GM12878 (cell line): Measurements from ENCODE around the gene TCF7L2. TPM values are rescaled to one million over a fixed set of nuclear protein-coding genes. Genes with fewer than 3 reads are reported as not detected.

Experiments
- DPF2 ChIP-seq: fragments of 450-650 bp; IDR thresholded peaks from 2 replicates; pipeline ENCODE4 v1.6.1; 2017; ENCODE audit warnings: mild to moderate bottlenecking
- E2F4 ChIP-seq: IDR thresholded peaks from 2 replicates; pipeline ENCODE4 v1.6.1; 2012; ENCODE audit warnings: low read depth, low read length, improper control_type of control experiment
- FOS ChIP-seq: IDR thresholded peaks from 3 replicates; pipeline ENCODE4 v1.6.1; 2011; ENCODE audit warnings: borderline replicate concordance; ENCODE audit not compliant: insufficient read length; ENCODE audit errors: extremely low read depth
- GABPA ChIP-seq: IDR thresholded peaks from 2 replicates; pipeline ENCODE4 v1.6.1; 2014; ENCODE audit warnings: antibody characterized with exemption, low read depth, mild to moderate bottlenecking, inconsistent platforms
- GATAD2B ChIP-seq: fragments of 450-650 bp; conservative IDR thresholded peaks from 2 replicates; pipeline ENCODE4 v1.6.1; 2017; ENCODE audit warnings: low read depth, mild to moderate bottlenecking, moderate library complexity
- IRF5 ChIP-seq: fragments of 450-650 bp; IDR thresholded peaks from 2 replicates; pipeline ENCODE4 v1.6.1; 2017; ENCODE audit warnings: borderline replicate concordance
- LARP7 ChIP-seq: fragments of 450-650 bp; IDR thresholded peaks from 2 replicates; pipeline ENCODE4 v1.6.1; 2017; ENCODE audit warnings: mild to moderate bottlenecking
- MEF2A ChIP-seq: IDR thresholded peaks from 2 replicates; pipeline ENCODE4 v1.6.1; 2011; ENCODE audit warnings: low read depth, mild to moderate bottlenecking, low read length, moderate library complexity; ENCODE audit not compliant: insufficient read depth
- MEF2B ChIP-seq: fragments of 450-650 bp; IDR thresholded peaks from 2 replicates; pipeline ENCODE4 v1.6.1; 2018; ENCODE audit warnings: mild to moderate bottlenecking, moderate library complexity; ENCODE audit not compliant: partially characterized antibody, poor library complexity, severe bottlenecking
- MTA2 ChIP-seq: fragments of 450-650 bp; IDR thresholded peaks from 2 replicates; pipeline ENCODE4 v1.6.1; 2016; ENCODE audit warnings: low read depth, mild to moderate bottlenecking, moderate library complexity
- NFYB ChIP-seq: IDR thresholded peaks from 2 replicates; pipeline ENCODE4 v1.6.1; 2011; ENCODE audit warnings: low read depth, mild to moderate bottlenecking, low read length, improper control_type of control experiment, moderate library complexity; ENCODE audit not compliant: insufficient read depth
- NRF1 ChIP-seq: conservative IDR thresholded peaks from 2 replicates; pipeline ENCODE4 v1.6.1; 2011; ENCODE audit warnings: mild to moderate bottlenecking, low read depth, low read length, improper control_type of control experiment
- PBX3 ChIP-seq: IDR thresholded peaks from 2 replicates; pipeline ENCODE4 v1.6.1; 2011; ENCODE audit warnings: mild to moderate bottlenecking, low read depth, low read length, moderate library complexity; ENCODE audit not compliant: insufficient replicate concordance
- PRDM15 ChIP-seq: fragments of 450-650 bp; formaldehyde crosslinking; IDR thresholded peaks from 2 replicates; pipeline ENCODE4 v1.4.0; 2020; ENCODE audit warnings: mild to moderate bottlenecking, moderate library complexity
- SUZ12 ChIP-seq: fragments of 200-600 bp; sonication (generic); IDR thresholded peaks from one replicate; pipeline ENCODE4 v1.6.1; 2018; ENCODE audit warnings: antibody characterized with exemption, mild to moderate bottlenecking; ENCODE audit not compliant: unreplicated experiment
- TCF12 ChIP-seq: IDR thresholded peaks from 2 replicates; pipeline ENCODE4 v1.6.1; 2011; ENCODE audit warnings: low read depth, mild to moderate bottlenecking, low read length
- YBX1 ChIP-seq: fragments of 450-650 bp; IDR thresholded peaks from 2 replicates; pipeline ENCODE4 v1.6.1; 2016; ENCODE audit warnings: antibody characterized with exemption
- polyA plus RNA-seq, 11 experiments: library from polyadenylated mRNA; depleted of rRNA in 4 of 11; unstranded in 6 of 11; stranded (reverse) in 5 of 11; fragments of >200 nt; fragmentation: Nextera tagmentation in 4 of 11; fragmentation: Illumina TruSeq in 1 of 11; extraction: Ambion mirVana in 4 of 11; extraction: Trizol in 1 of 11; gene quantifications; 1 replicate in 1 of 11; 2 replicates in 10 of 11; pipeline versions ENCODE4 v1.2.1 to v1.2.3, GENCODE V29; 2011 to 2016; ENCODE audit warnings: inconsistent platforms in 2 of 11, missing spikeins in 2 of 11, low read depth in 1 of 11
- total RNA-seq, 4 experiments: library from RNA; depleted of rRNA in 3 of 4; stranded (reverse); fragments of >200 nt in 3 of 4; fragmentation: Illumina TruSeq in 1 of 4; extraction: Trizol in 1 of 4; gene quantifications; 2 replicates each; pipeline versions ENCODE4 v1.2.1 to v1.2.3, GENCODE V29; 2013 to 2021

Gene TCF7L2
- total and polyA plus RNA-seq, 10 of the 15 experiments (the other 5 are each of a cell fraction or from before 2014, with no cell fraction given) = 0.02 to 1.1 (median 0.35) TPM; not detected in 4

GRCh38 chr10:113093188-113094113 is 143.4 kb downstream of the TCF7L2 start (continued):
- peak; percentile 71 for TF ChIP-seq MEF2B
- TF ChIP-seq NRF1 = no peak
- no peak for TF ChIP-seq NFYB
- no peak for TF ChIP-seq GATAD2B
- TF ChIP-seq GABPA = no peak
- no peak for TF ChIP-seq PBX3
- no peak for TF ChIP-seq YBX1
- TF ChIP-seq E2F4 = no peak
- TF ChIP-seq IRF5 = no peak
- peak; percentile 56; the same call in 1 of the 2 replicates for TF ChIP-seq MTA2
- no peak for TF ChIP-seq FOS
- TF ChIP-seq LARP7 = no peak
- TF ChIP-seq MEF2A = 0 out of 2 replicates have a peak, but pooled peaks have one; percentile 44
- no peak for TF ChIP-seq PRDM15 (CRISPR knock-in tag)
- TF ChIP-seq SUZ12 = no peak
- peak; percentile 37; the same call in 1 of the 2 replicates for TF ChIP-seq TCF12
- peak; percentile 15; the same call in 1 of the 2 replicates for TF ChIP-seq DPF2
